HG03565 (cell line): ENCODE results near the gene S100A8.

Experiments
- ATAC-seq: cut with Tn5 transposase; IDR thresholded peaks from one replicate; pipeline ENCODE4 v1.9.1; 2021; ENCODE audit warnings: mild to moderate bottlenecking, moderate library complexity; ENCODE audit not compliant: unreplicated experiment

S100A8 gene

GRCh38 chr1:153364156-153364555 lies 26.7 kb downstream of the S100A8 start:
- ATAC-seq = no peak

- ATAC-seq = no peak
These were observed 27.2 kb downstream of the S100A8 start for GRCh38 chr1:153363641-153364040.

GRCh38 chr1:153362187-153362775 lies 28.6 kb downstream of the S100A8 start:
- ATAC-seq = no peak

GRCh38 chr1:153361480-153362109 lies 29.3 kb downstream of the S100A8 start:
- ATAC-seq = no peak

- no peak for ATAC-seq
These were observed 30.0 kb downstream of the S100A8 start for GRCh38 chr1:153360592-153361479.

- ATAC-seq = no peak
These were observed 30.7 kb downstream of the S100A8 start for GRCh38 chr1:153360190-153360589.

GRCh38 chr1:153359241-153359640 lies 31.6 kb downstream of the S100A8 start:
- ATAC-seq = no peak

- no peak for ATAC-seq
These were observed 32.2 kb downstream of the S100A8 start for GRCh38 chr1:153358691-153358975.

- no peak for ATAC-seq
These were observed 32.8 kb downstream of the S100A8 start, which contains the start of gene S100A9 for GRCh38 chr1:153357853-153358690. TSS of gene S100A9 (plus strand) at chr1:153357854. CDS start at chr1:153358284, 430 bp downstream.

GRCh38 chr1:153357076-153357852 lies 33.6 kb downstream of the S100A8 start:
- ATAC-seq = no peak

- ATAC-seq = no peak
These were observed 34.3 kb downstream of the S100A8 start for GRCh38 chr1:153356392-153357075.

GRCh38 chr1:153355445-153356071 lies 35.3 kb downstream of the S100A8 start:
- no peak for ATAC-seq

- no peak for ATAC-seq
These were observed 36.2 kb downstream of the S100A8 start for GRCh38 chr1:153354515-153355193.

- no peak for ATAC-seq
These were observed 37.5 kb downstream of the S100A8 start for GRCh38 chr1:153353226-153353947.

- no peak for ATAC-seq
These were observed 38.4 kb downstream of the S100A8 start for GRCh38 chr1:153352523-153352922.

GRCh38 chr1:153350321-153350957 lies 40.4 kb downstream of the S100A8 start:
- no peak for ATAC-seq
